ENCODE results near the gene FXYD5. TPM values are rescaled to one million over a fixed set of nuclear protein-coding genes. Genes with fewer than 3 reads are reported as not detected.

FXYD5 gene
- total RNA-seq, 4 donors from 2014 or later, result 6.0 to 67.7 (median 22.2) TPM

DNA sequence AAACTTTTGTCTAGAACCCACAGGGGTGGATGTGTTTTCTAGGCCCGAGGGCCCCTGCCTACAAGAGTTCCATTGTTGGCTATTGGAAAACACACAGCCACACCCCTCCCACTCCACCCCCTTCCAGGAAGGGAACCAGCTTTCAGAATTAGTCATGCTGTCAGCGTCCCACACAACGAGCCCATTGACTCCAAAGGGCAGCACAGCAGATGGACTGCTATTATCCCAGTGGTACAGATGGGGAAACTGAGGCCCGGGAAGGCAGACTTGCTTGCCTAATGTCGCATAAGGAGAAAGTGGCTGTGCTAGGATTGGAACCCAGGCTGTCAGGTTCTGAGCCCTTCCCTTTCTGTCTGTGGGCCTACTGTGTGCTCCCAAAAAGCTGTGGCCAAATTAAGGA, 47.0 kb upstream of the FXYD5 start:
- no peaks in the 10 kb centered on the region for H3K27me3 ChIP-seq
- H3K36me3 ChIP-seq, result no peaks in the 10 kb centered on the region
- TF ChIP-seq POLR2A (IDR thresholded peaks at IDR 0.05), result no peak
- TF ChIP-seq, protein P1, sequence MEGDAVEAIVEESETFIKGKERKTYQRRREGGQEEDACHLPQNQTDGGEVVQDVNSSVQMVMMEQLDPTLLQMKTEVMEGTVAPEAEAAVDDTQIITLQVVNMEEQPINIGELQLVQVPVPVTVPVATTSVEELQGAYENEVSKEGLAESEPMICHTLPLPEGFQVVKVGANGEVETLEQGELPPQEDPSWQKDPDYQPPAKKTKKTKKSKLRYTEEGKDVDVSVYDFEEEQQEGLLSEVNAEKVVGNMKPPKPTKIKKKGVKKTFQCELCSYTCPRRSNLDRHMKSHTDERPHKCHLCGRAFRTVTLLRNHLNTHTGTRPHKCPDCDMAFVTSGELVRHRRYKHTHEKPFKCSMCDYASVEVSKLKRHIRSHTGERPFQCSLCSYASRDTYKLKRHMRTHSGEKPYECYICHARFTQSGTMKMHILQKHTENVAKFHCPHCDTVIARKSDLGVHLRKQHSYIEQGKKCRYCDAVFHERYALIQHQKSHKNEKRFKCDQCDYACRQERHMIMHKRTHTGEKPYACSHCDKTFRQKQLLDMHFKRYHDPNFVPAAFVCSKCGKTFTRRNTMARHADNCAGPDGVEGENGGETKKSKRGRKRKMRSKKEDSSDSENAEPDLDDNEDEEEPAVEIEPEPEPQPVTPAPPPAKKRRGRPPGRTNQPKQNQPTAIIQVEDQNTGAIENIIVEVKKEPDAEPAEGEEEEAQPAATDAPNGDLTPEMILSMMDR (IDR thresholded peaks at IDR 0.05), result no peak
- peak in 1 of 3 donors; percentile 73 for DNase-seq
- H3K27ac ChIP-seq, result no peak overlapping the region
- H3K4me3 ChIP-seq, result no peak overlapping the region
- H3K4me1 ChIP-seq, result peaks cover 0 to 9% (median 0%) of the 10 kb centered on the region in 4 donors
- no peaks in the 10 kb centered on the region for H3K9me3 ChIP-seq

- Histone ChIP-seq H3K36me3 (no peaks in the 10 kb centered on the region), H3K4me1 (peaks cover 0 to 9% (median 0%) of the 10 kb centered on the region in 4 donors), H3K27ac (no peak overlapping the region), H3K27me3 (no peaks in the 10 kb centered on the region), H3K9me3 (no peaks in the 10 kb centered on the region), H3K4me3 (no peak overlapping the region)
- no peak for TF ChIP-seq POLR2A (IDR thresholded peaks at IDR 0.05)
- TF ChIP-seq, protein P1 (IDR thresholded peaks at IDR 0.05), result no peak
- DNase-seq, result no peak
Observed at GRCh38 chr19:35108730-35109129, 45.8 kb upstream of the FXYD5 start.

DNA sequence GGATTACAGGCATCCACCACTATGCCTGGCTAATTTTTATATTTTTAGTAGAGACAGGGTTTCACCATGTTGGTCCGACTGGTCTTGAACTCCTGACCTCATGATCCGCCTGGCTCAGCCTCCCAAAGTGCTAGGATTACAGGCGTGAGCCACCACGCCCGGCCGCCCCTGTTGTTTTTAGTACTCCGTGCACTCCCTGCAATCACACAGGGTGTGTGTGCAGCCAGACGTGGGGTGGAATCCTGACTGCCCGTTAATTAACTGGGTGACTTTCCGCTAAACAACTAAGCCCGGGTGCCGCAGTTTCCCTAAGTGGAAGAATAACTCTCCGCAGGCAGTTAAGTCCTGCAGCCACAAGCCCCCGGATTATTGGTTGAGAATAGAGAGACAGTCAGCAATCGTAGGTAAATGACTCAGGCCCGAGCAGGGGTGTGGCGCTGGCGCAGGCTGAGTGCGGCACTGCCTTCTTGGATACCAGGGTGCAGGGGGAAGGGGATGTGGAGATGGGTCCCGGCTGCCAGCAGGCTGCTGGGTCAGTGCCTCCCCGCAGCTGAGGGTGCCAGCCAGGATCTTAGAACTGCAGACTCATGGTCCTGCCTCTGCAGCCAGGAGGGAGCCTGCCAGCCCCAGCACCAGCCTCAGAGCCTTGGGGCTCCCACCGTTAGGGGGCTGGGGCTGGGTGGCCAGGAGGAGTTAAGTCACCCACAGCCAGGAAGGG, 45.0 kb upstream of the FXYD5 start:
- Histone ChIP-seq H3K36me3 (no peaks in the 10 kb centered on the region), H3K27ac (peak overlapping the region in 1 of 4 donors; percentile 13), H3K9me3 (no peaks in the 10 kb centered on the region), H3K4me1 (peaks cover 0 to 9% (median 1%) of the 10 kb centered on the region in 4 donors), H3K4me3 (no peak overlapping the region), H3K27me3 (no peaks in the 10 kb centered on the region)
- peak in 1 of 3 donors; percentile 69 for DNase-seq
- TF ChIP-seq, protein P1 (IDR thresholded peaks at IDR 0.05), result peak in 1 of 6 experiments; percentile 3
- no peak for TF ChIP-seq POLR2A (IDR thresholded peaks at IDR 0.05)

DNA sequence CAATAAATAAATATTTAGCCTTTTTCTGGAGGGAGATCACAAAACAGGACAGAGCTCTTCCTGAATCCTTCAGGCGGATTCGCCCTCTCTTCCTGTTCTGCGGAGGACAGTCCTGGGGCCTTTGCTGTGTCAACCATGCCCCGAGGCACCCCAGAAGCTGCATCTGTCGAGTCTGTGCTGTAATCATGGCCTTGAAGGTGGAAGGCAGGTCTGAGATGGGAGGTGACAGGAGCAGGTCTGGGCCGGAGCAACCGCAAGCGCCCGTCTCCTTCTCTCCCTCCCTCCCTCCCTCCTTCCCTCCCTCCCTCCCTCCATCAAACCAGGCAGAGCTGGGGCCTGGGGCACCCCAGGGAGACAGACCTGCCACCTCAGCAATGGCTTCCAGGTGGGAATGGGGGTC, 43.6 kb upstream of the FXYD5 start:
- no peak overlapping the region for H3K27ac ChIP-seq
- no peaks in the 10 kb centered on the region for H3K36me3 ChIP-seq
- no peaks in the 10 kb centered on the region for H3K27me3 ChIP-seq
- H3K9me3 ChIP-seq, result no peaks in the 10 kb centered on the region
- TF ChIP-seq, protein P1 (IDR thresholded peaks at IDR 0.05), result no peak
- no peak for TF ChIP-seq POLR2A (IDR thresholded peaks at IDR 0.05)
- DNase-seq, result no peak
- peaks cover 0 to 9% (median 2%) of the 10 kb centered on the region in 4 donors for H3K4me1 ChIP-seq
- H3K4me3 ChIP-seq, result no peak overlapping the region

GRCh38 chr19:35112995-35113688, 41.4 kb upstream of the FXYD5 start:
- DNase-seq, result no peak
- Histone ChIP-seq H3K36me3 (peaks cover 0 to 4% (median 0%) of the 10 kb centered on the region in 3 donors), H3K4me1 (peaks cover 0 to 9% (median 2%) of the 10 kb centered on the region in 4 donors), H3K4me3 (no peak overlapping the region), H3K9me3 (no peaks in the 10 kb centered on the region), H3K27me3 (no peaks in the 10 kb centered on the region), H3K27ac (no peak overlapping the region)
- TF ChIP-seq, protein P1 (IDR thresholded peaks at IDR 0.05), result no peak
- TF ChIP-seq POLR2A (IDR thresholded peaks at IDR 0.05), result no peak

All from Peyer's patch (tissue), 4 donors.